ENCODE results near the gene SLC45A2. TPM values are rescaled to one million over a fixed set of nuclear protein-coding genes. Genes with fewer than 3 reads are reported as not detected.
A peak's percentile ranks its signal among the peaks of the same experiment; 100 is the strongest.

Gene SLC45A2
- total RNA-seq, 1 donor from 2014 or later = not detected

- Histone ChIP-seq H3K4me1 (peaks cover 39% of the 10 kb centered on the region), H3K27me3 (no peaks in the 10 kb centered on the region), H3K4me3 (no peak overlapping the region), H3K9ac (no peak overlapping the region), H3K4me2 (peak overlapping the region; percentile 92), H4K20me1 (ENCODE audit: low read depth) (no peaks in the 10 kb centered on the region), H2AFZ (replicated peaks) (no peak overlapping the region), H3K27ac (no peak overlapping the region), H3K79me2 (ENCODE audit: low read depth) (peaks cover 15% of the 10 kb centered on the region), H3K9me3 (ENCODE audit: low read depth) (no peaks in the 10 kb centered on the region), H3K36me3 (no peaks in the 10 kb centered on the region), H3F3A (ENCODE audit: low read depth) (peaks cover 19% of the 10 kb centered on the region)
- Mint-ChIP-seq H3K36me3 (peaks cover 10% of the 10 kb centered on the region), H3K27ac (no peak overlapping the region), H3K9me3 (no peaks in the 10 kb centered on the region), H3K27me3 (ENCODE audit: insufficient read depth, low read depth) (no peaks in the 10 kb centered on the region), H3K4me1 (peaks cover 63% of the 10 kb centered on the region), H3K4me3 (peak overlapping the region; percentile 46)
- DNase-seq (ENCODE audit: low spot score) = no peak
- no peak for TF ChIP-seq EZH2phosphoT487 (IDR thresholded peaks at IDR 0.05)
- no peak for TF ChIP-seq CTCF (IDR thresholded peaks at IDR 0.05)
- no peak for TF ChIP-seq EZH2 (IDR thresholded peaks at IDR 0.05)
Measured at GRCh38 chr5:34005681-34006080, 21.2 kb upstream of the SLC45A2 start.

GRCh38 chr5:34005211-34005610 is 20.7 kb upstream of the SLC45A2 start:
- H3K4me1 Mint-ChIP-seq = peaks cover 63% of the 10 kb centered on the region
- Histone ChIP-seq H3K27me3 (no peaks in the 10 kb centered on the region), H3K4me2 (peak overlapping the region; percentile 92), H3K9me3 (ENCODE audit: low read depth) (no peaks in the 10 kb centered on the region), H3K27ac (no peak overlapping the region), H3K4me3 (no peak overlapping the region), H3K79me2 (ENCODE audit: low read depth) (peaks cover 15% of the 10 kb centered on the region), H3F3A (ENCODE audit: low read depth) (peaks cover 19% of the 10 kb centered on the region), H4K20me1 (ENCODE audit: low read depth) (no peaks in the 10 kb centered on the region), H3K4me1 (peaks cover 41% of the 10 kb centered on the region), H3K36me3 (no peaks in the 10 kb centered on the region), H3K9ac (no peak overlapping the region), H2AFZ (replicated peaks) (no peak overlapping the region)
- H3K9me3 Mint-ChIP-seq = no peaks in the 10 kb centered on the region
- no peak overlapping the region for H3K27ac Mint-ChIP-seq
- no peaks in the 10 kb centered on the region for H3K27me3 Mint-ChIP-seq (ENCODE audit: insufficient read depth, low read depth)
- peaks cover 10% of the 10 kb centered on the region for H3K36me3 Mint-ChIP-seq
- no peak for DNase-seq (ENCODE audit: low spot score)
- no peak overlapping the region for H3K4me3 Mint-ChIP-seq
- TF ChIP-seq EZH2 (IDR thresholded peaks at IDR 0.05) (no peak), EZH2phosphoT487 (IDR thresholded peaks at IDR 0.05) (no peak), CTCF (IDR thresholded peaks at IDR 0.05) (no peak)

DNA sequence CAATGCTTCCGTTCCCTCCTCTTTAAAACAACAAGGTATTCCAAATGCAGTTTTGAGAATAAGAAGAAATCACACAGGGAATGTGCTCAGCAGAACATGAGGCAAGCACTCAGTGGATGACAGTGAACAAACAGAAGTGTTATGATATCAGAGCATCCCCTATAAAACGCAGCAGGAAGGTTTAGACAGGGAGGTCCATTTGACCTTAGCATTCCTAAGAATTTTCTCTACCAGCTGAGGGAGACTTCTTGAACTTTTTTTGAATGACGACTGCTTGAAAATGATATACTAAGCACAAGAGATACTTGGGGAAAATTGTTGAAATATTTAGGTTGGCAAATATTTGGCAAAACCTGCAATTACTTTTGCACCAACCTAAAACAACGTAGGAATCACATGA is 19.4 kb upstream of the SLC45A2 start:
- Mint-ChIP-seq H3K36me3 (peaks cover 10% of the 10 kb centered on the region), H3K27me3 (ENCODE audit: insufficient read depth, low read depth) (no peaks in the 10 kb centered on the region), H3K27ac (no peak overlapping the region), H3K4me1 (peaks cover 52% of the 10 kb centered on the region), H3K4me3 (no peak overlapping the region), H3K9me3 (no peaks in the 10 kb centered on the region)
- no peak overlapping the region for H3K9ac ChIP-seq
- no peaks in the 10 kb centered on the region for H3K27me3 ChIP-seq
- TF ChIP-seq EZH2phosphoT487 (IDR thresholded peaks at IDR 0.05) = no peak
- no peak for TF ChIP-seq EZH2 (IDR thresholded peaks at IDR 0.05)
- TF ChIP-seq CTCF (IDR thresholded peaks at IDR 0.05) = no peak
- H4K20me1 ChIP-seq (ENCODE audit: low read depth) = no peaks in the 10 kb centered on the region
- no peak overlapping the region for H3K4me3 ChIP-seq
- DNase-seq (ENCODE audit: low spot score) = no peak
- no peak overlapping the region for H3K27ac ChIP-seq
- peaks cover 16% of the 10 kb centered on the region for H3F3A ChIP-seq (ENCODE audit: low read depth)
- no peak overlapping the region for H2AFZ ChIP-seq (replicated peaks)
- H3K36me3 ChIP-seq = no peaks in the 10 kb centered on the region
- H3K9me3 ChIP-seq (ENCODE audit: low read depth) = no peaks in the 10 kb centered on the region
- peaks cover 40% of the 10 kb centered on the region for H3K4me1 ChIP-seq
- no peak overlapping the region for H3K4me2 ChIP-seq
- H3K79me2 ChIP-seq (ENCODE audit: low read depth) = peaks cover 15% of the 10 kb centered on the region
